Stimulated activated CD4-positive, alpha-beta T cell treated with anti-CD3 and anti-CD28 coated beads, Interleukin-12 subunit alpha, Interleukin-12 subunit beta, amount 100 ng/mL, for 24 hours (primary cell): ENCODE data around the gene BTBD6.

ENCODE experiments used
- DNase-seq, 2 experiments: peaks; one replicate each; pipeline ENCODE4 v3.0.0-alpha.2; 2020; ENCODE audit warnings: low read depth in 2 of 2

BTBD6 gene

GRCh38 chr14:105229099-105229655, 19.2 kb upstream of the BTBD6 start:
- DNase-seq: no peak

DNA sequence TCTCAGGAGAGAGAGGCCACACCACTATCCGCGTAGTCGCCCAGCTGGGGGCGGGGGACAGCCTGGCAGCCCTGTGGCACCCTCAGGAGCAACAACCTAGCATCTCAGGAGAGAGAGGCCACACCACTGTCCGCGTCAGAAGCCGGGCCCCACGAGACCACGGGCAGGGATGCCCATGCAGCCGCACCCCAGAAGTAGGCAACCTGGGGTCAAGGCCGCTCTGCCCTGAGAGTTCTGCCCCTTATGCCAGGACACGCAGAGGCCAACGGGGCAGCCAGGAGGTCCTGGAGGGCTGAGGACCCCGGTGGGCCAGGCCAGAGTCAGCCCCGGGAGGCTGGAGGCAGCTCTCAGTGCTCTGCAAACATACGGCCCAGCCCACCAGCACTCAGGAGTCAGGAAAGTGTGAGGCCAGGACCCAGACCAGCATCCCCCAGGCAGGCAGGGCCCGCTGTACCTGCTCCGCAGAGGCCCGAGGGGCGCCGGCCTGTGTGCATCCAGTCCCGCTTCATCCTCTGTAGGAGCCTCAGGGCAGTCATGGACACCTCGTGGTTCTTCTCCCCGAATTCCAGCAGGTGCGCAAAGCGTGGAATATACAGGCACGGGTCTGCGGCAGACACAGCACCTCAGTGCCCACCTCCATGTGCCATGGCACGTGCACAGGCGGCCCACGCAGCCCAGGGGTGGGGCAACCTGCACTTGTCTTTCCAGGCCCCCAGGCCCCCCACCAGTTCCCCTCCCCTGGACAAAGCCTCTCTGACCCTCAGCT, 7.3 kb upstream of the BTBD6 start:
- DNase-seq: no peak

GRCh38 chr14:105241641-105242040, 6.7 kb upstream of the BTBD6 start:
- DNase-seq: no peak

GRCh38 chr14:105244334-105244733, 4.0 kb upstream of the BTBD6 start:
- DNase-seq: no peak

GRCh38 chr14:105247026-105247425, 1.3 kb upstream of the BTBD6 start:
- DNase-seq: no peak

GRCh38 chr14:105247715-105248367, 492 bp upstream of the BTBD6 start:
- no peak for DNase-seq

DNA sequence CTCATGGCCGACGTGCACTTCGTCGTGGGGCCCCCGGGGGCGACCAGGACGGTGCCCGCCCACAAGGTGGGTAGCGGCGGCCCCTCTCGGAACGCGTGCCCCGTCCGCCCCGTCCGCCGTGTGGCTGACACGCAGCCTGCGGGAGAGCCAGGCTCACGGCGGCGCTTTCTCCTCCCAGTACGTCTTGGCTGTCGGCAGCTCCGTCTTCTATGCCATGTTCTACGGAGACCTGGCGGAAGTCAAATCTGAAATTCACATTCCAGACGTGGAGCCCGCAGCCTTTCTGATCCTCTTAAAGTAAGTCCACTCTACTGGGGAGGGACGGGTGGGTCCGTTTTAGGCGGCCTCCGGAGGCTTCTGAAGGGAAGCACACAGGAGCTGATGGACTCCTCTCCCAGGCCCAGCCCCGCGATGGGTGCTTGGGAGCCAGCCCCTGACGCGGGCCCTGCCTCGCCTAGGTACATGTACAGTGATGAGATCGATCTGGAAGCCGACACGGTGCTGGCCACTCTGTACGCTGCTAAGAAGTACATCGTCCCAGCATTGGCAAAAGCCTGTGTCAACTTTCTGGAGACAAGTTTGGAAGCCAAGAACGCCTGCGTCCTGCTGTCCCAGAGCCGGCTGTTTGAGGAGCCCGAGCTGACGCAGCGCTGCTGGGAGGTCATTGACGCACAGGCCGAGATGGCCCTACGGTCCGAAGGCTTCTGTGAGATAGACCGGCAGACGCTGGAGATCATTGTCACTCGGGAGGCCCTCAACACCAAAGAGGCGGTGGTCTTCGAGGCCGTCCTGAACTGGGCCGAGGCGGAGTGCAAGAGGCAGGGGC, 1.1 kb downstream of the BTBD6 start:
- DNase-seq: no peak

DNA sequence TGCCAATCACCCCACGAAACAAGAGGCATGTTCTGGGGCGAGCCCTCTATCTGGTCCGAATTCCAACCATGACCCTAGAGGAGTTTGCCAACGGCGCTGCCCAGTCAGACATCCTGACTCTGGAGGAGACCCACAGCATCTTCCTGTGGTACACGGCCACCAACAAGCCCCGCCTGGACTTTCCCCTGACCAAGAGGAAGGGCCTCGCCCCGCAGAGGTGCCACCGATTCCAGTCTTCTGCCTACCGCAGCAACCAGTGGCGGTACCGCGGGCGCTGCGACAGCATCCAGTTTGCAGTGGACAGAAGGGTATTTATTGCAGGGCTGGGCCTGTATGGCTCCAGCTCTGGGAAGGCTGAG, 1.7 kb downstream of the BTBD6 start:
- no peak for DNase-seq

DNA sequence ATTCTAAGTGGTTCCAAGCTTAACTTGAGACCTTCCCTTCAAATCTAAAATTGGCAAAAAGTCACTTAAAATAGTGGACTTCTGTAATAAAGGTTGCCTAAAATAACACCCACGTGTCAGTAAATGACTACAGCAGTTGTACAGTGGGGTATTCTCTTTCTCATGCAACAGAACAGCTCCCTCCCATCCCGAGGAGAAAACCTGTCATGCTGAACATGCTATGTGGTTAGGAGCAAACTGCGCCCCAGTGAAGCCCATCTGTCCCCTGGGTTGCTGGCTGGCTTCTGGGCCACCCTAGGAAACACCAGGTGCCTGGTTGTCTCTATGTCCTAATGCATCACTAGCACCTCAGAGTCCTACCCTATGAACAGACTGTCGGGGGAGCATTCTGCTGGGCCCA, 2.7 kb downstream of the BTBD6 start:
- DNase-seq: no peak

- no peak for DNase-seq
Measured at GRCh38 chr14:105251920-105252319, 3.6 kb downstream of the BTBD6 start.

DNA sequence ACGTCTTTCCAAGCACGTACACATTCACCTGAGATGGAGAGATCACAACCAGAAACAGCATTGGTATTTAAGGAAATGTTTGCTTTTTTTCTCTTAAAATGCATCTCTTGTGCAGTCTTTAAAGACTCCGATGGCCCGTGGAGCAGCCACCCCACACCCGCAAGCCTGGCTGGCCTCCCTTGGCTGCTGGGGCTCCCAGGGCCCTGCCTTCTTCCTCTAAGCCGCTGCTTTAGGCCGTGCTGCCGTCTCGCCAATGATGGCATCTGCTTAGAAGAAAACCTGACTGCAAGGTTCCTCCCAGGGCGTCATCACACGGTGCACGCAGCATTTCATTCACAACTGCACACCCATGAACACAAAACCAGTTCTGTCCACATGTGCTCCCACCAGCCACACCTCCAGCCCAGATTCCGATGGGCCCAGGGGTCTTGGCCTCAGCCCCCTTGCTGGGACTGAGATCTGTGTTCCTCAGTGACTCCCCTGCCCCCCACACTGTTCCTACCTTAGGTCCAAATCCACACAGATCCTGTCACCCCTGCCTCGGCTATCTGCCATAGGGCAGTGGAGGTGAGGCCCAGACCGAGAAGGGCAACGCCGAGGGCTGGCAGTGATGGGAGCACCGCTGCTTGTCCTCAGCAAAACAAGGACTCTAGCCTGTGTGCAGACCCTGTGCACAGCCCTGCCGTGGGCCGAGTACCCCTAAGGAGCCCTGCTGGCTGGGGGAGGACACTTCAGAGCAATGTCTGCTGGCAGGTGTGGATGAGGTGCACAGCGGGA, 4.4 kb downstream of the BTBD6 start:
- DNase-seq: no peak

DNA sequence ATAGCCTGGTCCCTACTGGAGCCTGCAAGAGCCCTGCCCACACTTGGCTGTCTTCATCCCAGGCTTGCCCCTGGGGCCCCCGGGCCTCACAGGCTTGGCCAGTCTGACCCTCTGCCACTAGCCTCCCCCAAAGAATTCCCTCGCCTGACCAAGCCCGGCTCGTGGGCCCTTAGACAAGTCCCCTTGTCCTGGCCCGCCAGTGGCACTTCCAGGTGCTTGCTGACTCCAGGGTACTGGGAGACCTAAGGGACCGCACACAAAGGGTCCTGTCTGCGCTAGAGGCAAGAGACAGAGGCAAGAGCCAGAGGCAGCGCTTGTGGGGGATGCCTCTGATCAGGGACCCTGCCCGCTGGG, 5.0 kb downstream of the BTBD6 start:
- no peak for DNase-seq

DNA sequence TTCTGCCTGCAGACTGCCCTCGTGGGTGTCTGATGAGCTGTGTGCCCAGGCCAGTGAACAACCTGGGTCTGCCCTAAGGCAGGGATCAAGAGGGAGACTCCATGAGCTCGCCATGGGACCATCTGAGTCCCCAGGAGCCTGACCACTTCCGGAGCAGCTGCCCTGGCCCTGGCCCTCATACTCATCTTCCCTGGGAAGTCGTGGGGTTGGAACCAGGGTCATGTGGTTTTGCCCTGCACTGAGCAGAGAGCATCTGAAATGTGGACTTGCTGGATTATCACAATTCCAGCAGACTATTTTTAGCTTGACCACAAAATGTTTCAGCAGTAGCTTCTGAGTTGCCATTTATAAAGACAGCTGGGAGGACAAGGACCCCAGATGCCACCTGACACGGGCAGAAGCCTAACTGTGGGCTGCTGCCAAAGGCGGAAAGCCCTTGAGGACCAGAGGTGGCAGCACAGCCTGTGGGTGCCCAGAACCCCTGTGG, 6.7 kb downstream of the BTBD6 start:
- DNase-seq: no peak

DNA sequence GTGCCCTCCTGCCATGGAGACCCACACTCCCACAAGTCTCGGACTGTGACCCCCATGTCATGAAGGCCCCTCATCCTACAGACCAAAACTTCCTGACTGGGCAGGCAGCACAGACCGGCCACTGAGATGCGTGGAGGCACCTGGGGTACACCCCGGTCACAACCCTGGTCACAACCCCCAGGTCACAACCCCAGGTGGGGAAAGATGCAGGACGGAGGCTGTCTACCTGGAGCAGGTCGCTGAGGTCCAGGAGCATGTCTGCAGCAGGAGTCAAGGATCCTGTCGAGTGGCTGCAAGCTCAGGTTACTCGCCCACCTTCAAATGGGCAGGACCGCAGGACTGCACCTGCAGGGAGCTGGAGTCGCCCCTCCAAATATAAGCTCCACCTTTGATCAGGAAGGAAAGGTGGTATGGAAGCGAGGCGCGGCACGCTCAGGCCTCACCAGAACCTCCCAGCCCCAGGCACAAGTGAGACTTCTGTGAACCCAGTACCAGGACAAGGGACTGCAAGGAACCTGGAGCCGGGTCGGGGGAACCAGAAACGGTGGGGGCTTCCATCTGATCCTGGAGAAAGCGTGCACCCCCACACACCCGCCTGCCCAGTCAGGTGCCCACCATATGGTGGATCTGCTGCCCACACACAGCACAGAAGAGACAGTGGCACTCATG, 8.1 kb downstream of the BTBD6 start:
- no peak for DNase-seq

- no peak for DNase-seq
Measured at GRCh38 chr14:105257464-105257863, 9.1 kb downstream of the BTBD6 start.

DNA sequence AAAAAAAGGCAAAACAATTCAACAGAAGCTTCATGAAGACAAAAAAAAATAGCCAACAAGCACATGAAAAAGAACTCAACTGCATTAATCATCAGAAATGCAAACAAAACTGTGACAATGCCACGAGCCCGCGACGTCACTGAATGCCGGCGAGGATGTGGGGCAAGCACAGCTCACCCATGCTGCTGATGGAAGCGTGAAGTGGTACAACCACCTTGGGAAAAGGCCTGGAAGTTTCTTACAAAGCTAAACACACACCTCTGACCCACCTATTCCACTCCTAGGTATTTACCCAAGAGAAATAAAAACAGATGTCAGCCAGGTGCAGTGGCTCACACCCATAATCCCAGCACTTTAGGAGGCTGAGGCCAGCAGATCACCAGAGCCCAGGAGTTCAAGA, 10.5 kb downstream of the BTBD6 start:
- no peak for DNase-seq

DNA sequence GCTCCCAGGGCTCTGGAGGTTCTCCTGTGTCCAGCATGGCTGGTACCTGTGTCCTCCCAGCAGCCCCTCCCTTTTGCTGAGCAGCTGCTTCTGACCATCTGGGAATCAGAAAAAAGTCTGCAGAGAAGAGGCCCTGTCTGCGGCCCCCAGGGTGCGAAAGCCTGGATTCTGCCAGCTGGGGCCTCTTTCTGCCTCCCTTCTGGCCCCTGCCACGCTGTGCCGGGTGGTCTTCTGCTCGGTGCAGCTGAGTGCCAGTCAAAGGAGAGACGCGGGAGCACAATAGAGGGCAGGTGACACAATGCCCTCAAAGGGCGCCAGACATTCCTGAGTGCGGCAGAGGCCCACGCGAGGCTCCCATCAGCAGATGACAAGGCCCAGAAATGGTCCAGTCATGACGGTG, 12.6 kb downstream of the BTBD6 start:
- DNase-seq: no peak

- no peak for DNase-seq
Measured at GRCh38 chr14:105261781-105262180, 13.4 kb downstream of the BTBD6 start.

- DNase-seq: no peak
Measured at GRCh38 chr14:105267820-105268548, 19.7 kb downstream of the BTBD6 start.

DNA sequence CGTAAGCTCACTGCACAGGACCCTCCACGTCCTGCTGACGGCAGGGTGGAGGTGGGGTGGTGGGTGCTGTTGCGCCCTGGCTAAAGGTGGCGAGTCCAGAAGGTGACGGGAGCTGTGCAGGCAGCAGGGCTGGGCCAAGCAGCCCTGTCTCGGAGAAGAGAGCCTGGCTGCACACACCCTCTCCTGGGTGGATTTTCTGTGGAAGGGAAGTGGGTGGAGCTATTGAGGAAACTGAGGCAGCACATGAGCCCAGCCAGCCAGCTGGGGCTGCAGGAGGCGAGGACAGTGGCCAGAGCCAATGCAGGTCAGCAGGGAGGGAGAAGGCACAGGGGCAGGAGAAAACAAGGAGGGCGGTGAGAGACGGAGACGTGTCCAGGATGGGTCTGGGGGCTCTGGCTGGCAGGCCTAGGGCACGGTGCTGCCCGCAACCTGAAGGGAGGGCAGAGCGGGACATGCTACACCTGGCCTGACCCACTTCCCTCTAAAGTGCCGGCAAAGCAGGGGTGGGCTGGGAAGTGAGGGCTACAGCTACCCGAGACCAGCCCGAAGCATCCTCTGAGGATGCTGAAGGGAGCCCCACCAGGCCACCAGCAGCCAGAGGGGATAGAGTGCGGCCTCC, 20.5 kb downstream of the BTBD6 start:
- DNase-seq: no peak
